Central memory CD8-positive, alpha-beta T cell (primary cell): ENCODE measurements around the gene FARSB.
A peak's percentile ranks its signal among the peaks of the same experiment; 100 is the strongest.

Experiments used
- ATAC-seq: fragments of 150-1000 bp; cut with Tn5 transposase; replicated peaks from 2 replicates; pipeline ENCODE4 v1.10.0; 2022; ENCODE audit warnings: mild to moderate bottlenecking, moderate FRiP score, moderate number of reproducible peaks; ENCODE audit not compliant: poor library complexity, severe bottlenecking; ENCODE audit errors: extremely low read depth
- DNase-seq, 2 donors: peaks; one replicate each; pipeline ENCODE4 v3.0.0; 2021; ENCODE audit warnings: low spot score in 2 of 2
- H3K27ac Mint-ChIP-seq: one replicate; pipeline ENCODE4 v1.8.0; 2022; ENCODE audit warnings: low read depth, mild to moderate bottlenecking, moderate library complexity, mixed read lengths
- H3K27me3 Mint-ChIP-seq: one replicate; pipeline ENCODE4 v1.8.0; 2022; ENCODE audit warnings: mixed read lengths
- H3K36me3 Mint-ChIP-seq: one replicate; pipeline ENCODE4 v1.8.0; 2022; ENCODE audit warnings: mild to moderate bottlenecking, moderate library complexity, mixed read lengths; ENCODE audit not compliant: insufficient read depth
- H3K4me1 Mint-ChIP-seq: one replicate; pipeline ENCODE4 v1.8.0; 2022; ENCODE audit warnings: mixed read lengths
- H3K4me3 Mint-ChIP-seq: one replicate; pipeline ENCODE4 v1.8.0; 2022; ENCODE audit warnings: mild to moderate bottlenecking, moderate library complexity, mixed read lengths
- H3K9me3 Mint-ChIP-seq: one replicate; pipeline ENCODE4 v1.8.0; 2022; ENCODE audit warnings: mixed read lengths

Gene FARSB

GRCh38 chr2:222677981-222678380 is 22.1 kb upstream of the FARSB start:
- no peak for ATAC-seq
- H3K4me3 Mint-ChIP-seq = no peak overlapping the region
- no peak for DNase-seq
- H3K9me3 Mint-ChIP-seq = no peaks in the 10 kb centered on the region
- H3K27me3 Mint-ChIP-seq = peaks cover 87% of the 10 kb centered on the region
- no peaks in the 10 kb centered on the region for H3K36me3 Mint-ChIP-seq
- no peak overlapping the region for H3K27ac Mint-ChIP-seq
- no peaks in the 10 kb centered on the region for H3K4me1 Mint-ChIP-seq

DNA sequence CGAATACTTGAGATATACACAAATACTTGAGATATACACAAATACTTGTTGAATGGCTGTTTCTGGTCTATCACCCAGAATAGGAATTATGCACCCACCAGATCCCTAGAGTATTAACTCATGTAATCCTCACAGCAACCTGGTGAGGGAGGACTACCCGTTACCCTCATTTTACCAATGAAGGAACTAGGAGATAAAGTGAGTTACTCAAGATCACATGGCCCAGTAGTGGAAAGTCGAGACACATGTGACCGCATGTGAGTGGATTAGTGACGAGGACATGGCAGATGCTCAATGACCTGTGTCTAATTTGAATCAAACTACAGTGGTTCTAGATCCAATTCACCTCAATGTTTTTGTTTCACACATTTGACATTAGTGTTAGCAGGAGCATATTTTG is 18.0 kb upstream of the FARSB start:
- DNase-seq (no peak), ATAC-seq (no peak)
- Mint-ChIP-seq H3K27me3 (peaks cover 89% of the 10 kb centered on the region), H3K36me3 (peaks cover 1% of the 10 kb centered on the region), H3K4me3 (no peak overlapping the region), H3K9me3 (no peaks in the 10 kb centered on the region), H3K4me1 (peaks cover 10% of the 10 kb centered on the region), H3K27ac (no peak overlapping the region)

- H3K4me3 Mint-ChIP-seq = no peak overlapping the region
- peaks cover 10% of the 10 kb centered on the region for H3K4me1 Mint-ChIP-seq
- peaks cover 1% of the 10 kb centered on the region for H3K36me3 Mint-ChIP-seq
- H3K27me3 Mint-ChIP-seq = peaks cover 89% of the 10 kb centered on the region
- H3K9me3 Mint-ChIP-seq = no peaks in the 10 kb centered on the region
- ATAC-seq (no peak), DNase-seq (no peak)
- H3K27ac Mint-ChIP-seq = no peak overlapping the region
Observed at GRCh38 chr2:222673273-222673672, 17.4 kb upstream of the FARSB start.

GRCh38 chr2:222672068-222672401 is 16.1 kb upstream of the FARSB start:
- no peak for ATAC-seq
- Mint-ChIP-seq H3K4me3 (peak overlapping the region; percentile 31), H3K27me3 (peaks cover 88% of the 10 kb centered on the region)

DNA sequence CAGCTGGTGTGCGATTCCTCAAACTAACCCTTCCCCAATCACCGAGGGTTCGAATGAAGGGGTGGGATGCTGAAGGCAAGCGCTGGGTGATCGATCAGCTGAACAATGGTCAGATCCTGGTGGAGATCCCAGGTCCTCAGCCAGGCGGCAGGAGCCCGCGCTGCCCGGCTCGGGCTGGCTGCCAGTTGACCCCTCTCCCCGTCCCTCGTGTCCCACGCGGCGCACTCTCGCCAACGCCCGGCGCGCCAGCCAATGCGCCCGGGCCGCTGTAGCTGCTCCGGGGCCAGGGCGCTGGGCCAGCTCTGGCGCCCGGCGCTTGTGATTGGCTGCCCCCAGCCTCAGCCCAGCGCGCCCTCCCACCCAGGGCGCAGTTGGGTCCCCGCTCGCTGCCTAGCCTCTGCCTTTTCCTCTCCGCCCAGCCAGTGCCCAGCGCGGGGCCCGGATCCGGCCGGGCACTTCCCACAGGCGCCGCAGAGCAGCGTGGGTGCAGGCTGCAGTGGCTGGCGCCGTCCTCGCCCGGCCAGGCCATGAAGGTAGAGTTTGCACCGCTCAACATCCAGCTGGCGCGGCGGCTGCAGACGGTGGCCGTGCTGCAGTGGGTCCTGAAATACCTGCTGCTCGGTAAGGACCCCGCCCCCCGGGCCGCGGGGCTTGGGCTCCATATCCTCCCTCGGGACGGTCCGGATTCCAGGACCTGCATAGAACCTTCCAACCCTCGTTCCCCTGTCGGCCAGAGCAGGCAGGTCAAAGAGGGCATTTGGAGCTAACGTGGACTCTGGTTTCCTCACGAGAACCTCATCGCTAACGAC is 15.6 kb upstream of the FARSB start, which contains the start of gene MOGAT1:
TSS of gene MOGAT1 (plus strand) at position 400 of the 809 bp plus-strand sequence. CDS start at position 528, 128 bp downstream.
- H3K9me3 Mint-ChIP-seq = no peaks in the 10 kb centered on the region
- peaks cover 10% of the 10 kb centered on the region for H3K4me1 Mint-ChIP-seq
- DNase-seq = no peak
- H3K4me3 Mint-ChIP-seq = peak within 1 kb of the TSS; percentile 31
- peaks cover 1% of the 10 kb centered on the region for H3K36me3 Mint-ChIP-seq
- peaks cover 93% of the 10 kb centered on the region for H3K27me3 Mint-ChIP-seq
- no peak for ATAC-seq
- no peak within 1 kb of the TSS for H3K27ac Mint-ChIP-seq

More at GRCh38 chr2:222672068-222672401, 16.1 kb upstream of the FARSB start:
- H3K36me3 Mint-ChIP-seq = peaks cover 1% of the 10 kb centered on the region
- no peak for DNase-seq
- H3K4me1 Mint-ChIP-seq = peaks cover 10% of the 10 kb centered on the region
- H3K9me3 Mint-ChIP-seq = no peaks in the 10 kb centered on the region
- H3K27ac Mint-ChIP-seq = no peak overlapping the region

DNA sequence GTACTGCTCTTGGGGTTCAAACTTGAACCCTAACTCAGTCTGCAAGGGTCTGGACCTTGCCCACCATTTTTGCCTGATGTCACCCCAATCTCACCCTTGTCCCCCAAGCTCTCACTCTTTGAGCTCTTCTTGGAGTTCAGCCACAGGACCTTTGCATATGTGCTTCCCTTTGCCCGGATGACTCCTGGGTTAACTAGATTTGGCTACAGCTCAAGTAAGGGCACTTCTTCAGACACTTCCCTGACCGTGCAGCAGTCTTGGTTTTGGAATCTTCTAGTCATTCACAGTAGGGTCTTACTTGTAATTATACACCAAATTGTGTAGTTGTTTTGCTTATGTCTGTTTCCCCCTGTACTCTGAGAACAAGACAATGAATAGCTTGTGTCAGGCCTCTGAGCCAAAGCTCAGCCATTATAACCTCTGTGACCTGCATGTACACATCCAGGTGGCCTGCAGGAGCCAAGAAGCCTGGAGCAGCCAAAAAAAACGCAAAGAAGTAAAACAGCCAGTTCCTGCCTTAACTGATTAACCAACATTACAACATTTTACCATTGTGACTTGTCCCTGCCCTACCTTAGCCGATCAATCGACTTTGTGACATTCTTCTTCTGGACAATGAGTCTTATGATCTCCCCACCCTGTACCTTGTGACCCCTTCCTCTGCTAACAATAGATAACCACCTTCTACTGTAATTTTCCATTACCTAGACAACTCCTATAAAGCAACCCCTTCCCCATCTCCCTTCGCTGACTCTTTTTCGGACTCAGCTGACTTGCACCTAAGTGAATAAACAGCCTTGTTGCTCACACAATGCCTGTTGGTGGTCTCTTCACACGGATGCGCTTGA is 14.5 kb upstream of the FARSB start:
- no peak overlapping the region for H3K4me3 Mint-ChIP-seq
- DNase-seq (no peak), ATAC-seq (no peak)
- peaks cover 94% of the 10 kb centered on the region for H3K27me3 Mint-ChIP-seq
- no peak overlapping the region for H3K27ac Mint-ChIP-seq
- H3K36me3 Mint-ChIP-seq = peaks cover 1% of the 10 kb centered on the region
- H3K4me1 Mint-ChIP-seq = peaks cover 10% of the 10 kb centered on the region
- no peaks in the 10 kb centered on the region for H3K9me3 Mint-ChIP-seq

GRCh38 chr2:222669353-222669752 is 13.5 kb upstream of the FARSB start:
- H3K27ac Mint-ChIP-seq = no peak overlapping the region
- no peaks in the 10 kb centered on the region for H3K9me3 Mint-ChIP-seq
- peaks cover 1% of the 10 kb centered on the region for H3K36me3 Mint-ChIP-seq
- peaks cover 89% of the 10 kb centered on the region for H3K27me3 Mint-ChIP-seq
- H3K4me1 Mint-ChIP-seq = peaks cover 10% of the 10 kb centered on the region
- ATAC-seq (no peak), DNase-seq (no peak)
- H3K4me3 Mint-ChIP-seq = no peak overlapping the region

DNA sequence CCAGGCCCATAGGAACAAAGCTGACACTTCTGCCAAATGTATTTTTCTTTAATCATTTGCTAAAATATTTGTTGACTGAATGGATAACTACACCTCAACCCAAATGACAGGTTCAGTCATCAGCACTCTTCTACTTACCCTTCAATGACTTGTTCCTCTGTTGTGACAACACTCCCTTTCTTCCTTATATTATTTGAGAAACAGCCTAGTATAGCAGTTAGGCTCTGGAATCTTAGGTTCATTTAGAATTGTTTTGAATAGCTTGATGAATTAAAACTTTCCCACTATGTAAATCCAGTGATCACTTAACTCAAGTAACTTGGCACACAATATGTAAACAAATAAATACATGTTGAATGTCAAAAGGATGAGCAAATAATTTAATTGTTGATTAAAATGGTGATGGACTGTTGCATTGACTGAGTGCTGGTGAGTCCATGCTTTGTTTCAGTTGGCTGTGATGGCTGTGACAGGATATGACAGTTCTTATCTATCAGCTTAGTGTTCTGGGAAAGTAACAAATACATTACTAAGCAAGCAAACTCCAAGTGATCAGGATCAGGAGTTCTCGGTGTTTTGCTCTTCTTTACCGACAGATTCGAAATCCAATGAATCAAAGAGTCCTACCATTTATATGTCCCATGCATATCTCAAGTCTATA is 12.7 kb upstream of the FARSB start:
- ATAC-seq = no peak
- peaks cover 83% of the 10 kb centered on the region for H3K27me3 Mint-ChIP-seq
- peaks cover 10% of the 10 kb centered on the region for H3K4me1 Mint-ChIP-seq

GRCh38 chr2:222663479-222663878 is 7.6 kb upstream of the FARSB start:
- DNase-seq = no peak
- Mint-ChIP-seq H3K4me3 (no peak overlapping the region), H3K4me1 (no peaks in the 10 kb centered on the region)

More for the DNA sequence above, 12.7 kb upstream of the FARSB start:
- DNase-seq = no peak
- Mint-ChIP-seq H3K36me3 (peaks cover 1% of the 10 kb centered on the region), H3K9me3 (no peaks in the 10 kb centered on the region), H3K4me3 (no peak overlapping the region), H3K27ac (no peak overlapping the region)

DNA sequence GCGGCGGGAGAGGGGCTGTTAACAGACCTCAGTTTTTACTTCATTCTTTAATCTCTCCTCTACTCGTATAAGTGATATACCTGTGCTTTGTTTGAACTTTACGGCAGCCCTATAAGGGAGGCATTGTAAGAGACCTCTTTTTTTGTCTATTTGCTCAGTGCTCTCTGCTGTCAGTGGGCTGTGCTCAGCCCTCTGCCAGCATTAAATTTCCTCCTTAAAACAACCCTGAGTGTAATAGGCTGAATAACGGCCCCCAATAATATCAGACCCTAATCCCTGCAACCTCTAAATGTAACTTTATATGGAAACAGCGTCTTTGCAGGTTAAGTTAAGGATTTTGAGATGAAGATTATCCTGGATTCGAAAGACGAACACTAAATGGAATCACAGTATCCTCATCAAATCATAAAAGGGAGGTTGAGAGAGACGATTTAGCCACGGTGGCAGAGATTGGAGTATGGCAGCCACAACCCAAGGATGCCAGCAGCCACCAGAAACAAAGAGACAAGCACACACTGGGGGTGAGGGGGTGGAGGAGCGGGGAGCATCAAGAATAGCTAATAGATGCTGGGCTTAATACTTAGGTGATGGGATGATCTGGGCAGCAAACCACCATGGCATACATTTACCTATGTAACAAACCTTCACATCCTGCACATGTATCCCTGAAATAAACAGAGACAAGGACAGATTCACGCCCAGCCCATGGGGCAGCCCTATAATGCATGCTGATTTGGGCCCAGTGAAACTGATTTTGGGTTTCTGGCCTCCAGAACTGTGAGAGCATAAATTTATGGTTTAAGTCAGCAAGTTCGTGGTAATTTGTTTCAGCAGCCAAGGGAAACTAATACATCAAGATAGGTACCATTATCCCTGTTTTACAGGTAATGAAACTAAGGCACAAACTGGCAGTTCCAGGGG is 894 bp upstream of the FARSB start:
- H3K9me3 Mint-ChIP-seq = no peaks in the 10 kb centered on the region
- ATAC-seq = peak; percentile 18
- no peak for DNase-seq
- H3K4me3 Mint-ChIP-seq = peak overlapping the region; percentile 94
- peaks cover 16% of the 10 kb centered on the region for H3K36me3 Mint-ChIP-seq
- H3K27ac Mint-ChIP-seq = peak overlapping the region; percentile 97
- peaks cover 35% of the 10 kb centered on the region for H3K4me1 Mint-ChIP-seq
- H3K27me3 Mint-ChIP-seq = no peaks in the 10 kb centered on the region

More at GRCh38 chr2:222663479-222663878, 7.6 kb upstream of the FARSB start:
- H3K27ac Mint-ChIP-seq = no peak overlapping the region
- no peaks in the 10 kb centered on the region for H3K36me3 Mint-ChIP-seq
- ATAC-seq = no peak
- no peaks in the 10 kb centered on the region for H3K9me3 Mint-ChIP-seq
- H3K27me3 Mint-ChIP-seq = peaks cover 32% of the 10 kb centered on the region

- Mint-ChIP-seq H3K27me3 (no peaks in the 10 kb centered on the region), H3K36me3 (peaks cover 19% of the 10 kb centered on the region), H3K9me3 (no peaks in the 10 kb centered on the region), H3K4me1 (peaks cover 55% of the 10 kb centered on the region), H3K27ac (no peak overlapping the region), H3K4me3 (no peak overlapping the region)
- DNase-seq (no peak), ATAC-seq (no peak)
Observed at GRCh38 chr2:222653280-222653679, 2.6 kb downstream of the FARSB start.
